ENCODE measurements around the gene PPP1R13B.

Gene PPP1R13B

DNA sequence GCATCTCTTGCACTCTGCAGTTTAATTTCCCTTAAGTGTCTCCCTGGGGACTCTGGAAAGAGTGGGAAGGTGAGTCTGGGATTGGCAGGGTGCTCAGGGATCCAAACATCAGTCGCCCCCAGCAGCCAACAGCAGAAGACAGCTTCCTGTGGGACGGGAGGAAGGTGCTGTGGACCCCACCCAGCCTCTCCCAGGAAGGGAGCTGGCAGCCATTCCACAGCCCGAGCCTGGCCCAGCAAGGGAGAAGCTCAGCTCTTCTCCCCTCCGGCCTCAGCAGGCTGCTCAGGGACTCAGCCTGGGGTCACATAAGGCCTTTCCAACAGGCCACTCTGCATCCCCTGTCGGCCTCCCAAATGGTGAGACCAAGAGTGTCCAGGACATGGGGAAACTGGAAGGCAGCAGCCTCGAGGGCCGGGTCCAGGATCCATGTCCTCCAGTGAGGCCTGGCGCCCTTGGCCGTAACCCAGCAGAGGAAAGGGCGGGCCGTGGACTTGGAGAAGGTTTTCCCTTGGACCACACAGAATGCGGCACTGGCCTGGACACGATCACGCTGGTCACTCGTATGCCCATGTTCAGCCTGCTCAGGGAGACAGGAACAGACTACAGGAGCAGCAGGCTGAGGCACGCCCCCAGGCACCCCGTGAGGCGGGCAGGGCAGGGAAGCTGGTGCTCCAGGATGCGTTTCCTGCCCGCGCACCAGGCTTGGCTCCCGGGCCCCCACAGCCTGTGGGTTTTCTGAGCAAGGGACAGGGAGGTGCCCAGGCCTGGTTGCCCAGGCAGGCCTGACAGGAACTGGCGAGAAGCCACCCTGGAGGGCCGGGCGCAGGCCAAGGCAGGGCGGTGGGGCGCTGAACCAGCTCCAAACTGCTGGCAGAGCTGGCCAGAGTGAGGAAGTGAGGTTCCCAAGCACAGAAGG is 135.6 kb downstream of the PPP1R13B start:
- DNase-seq = no peak
- in situ Hi-C loops (cut with HindIII; ENCODE audit: low pct_ligation_motif_present, low pct_unique_long_range_greater_than_20kb, low sequenced_read_pairs) = no loop called here

- in situ Hi-C loops (cut with HindIII; ENCODE audit: low pct_ligation_motif_present, low pct_unique_long_range_greater_than_20kb, low sequenced_read_pairs) = no loop called here
These were observed 136.5 kb downstream of the PPP1R13B start for GRCh38 chr14:103710771-103711377.

DNA sequence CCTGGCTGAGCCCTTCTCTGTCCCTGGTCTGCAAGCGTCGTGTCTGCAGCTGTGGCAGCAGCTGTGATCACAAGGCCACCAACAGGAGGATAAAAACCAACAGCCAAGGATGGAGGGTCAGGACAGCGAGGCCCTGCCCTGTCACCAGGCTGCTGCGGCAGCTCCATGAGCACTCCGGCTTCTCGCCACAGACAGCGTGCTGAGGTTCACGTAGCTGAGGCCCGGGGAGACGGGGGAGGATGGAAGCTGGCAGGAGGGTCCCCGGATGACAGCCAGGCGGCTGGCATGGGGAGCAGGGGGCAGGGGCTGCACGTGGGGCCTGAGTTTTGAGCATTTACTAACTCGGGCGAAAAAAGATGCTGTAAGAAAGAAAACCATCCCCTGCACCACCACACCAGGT is 137.6 kb downstream of the PPP1R13B start:
- in situ Hi-C loops (cut with HindIII; ENCODE audit: low pct_ligation_motif_present, low pct_unique_long_range_greater_than_20kb, low sequenced_read_pairs) = no loop called here
- DNase-seq = no peak

More at GRCh38 chr14:103710771-103711377, 136.5 kb downstream of the PPP1R13B start:
- no peak for DNase-seq

GRCh38 chr14:103708750-103709187 is 138.6 kb downstream of the PPP1R13B start:
- in situ Hi-C loops (cut with HindIII; ENCODE audit: low pct_ligation_motif_present, low pct_unique_long_range_greater_than_20kb, low sequenced_read_pairs) = no loop called here
- no peak for DNase-seq

DNA sequence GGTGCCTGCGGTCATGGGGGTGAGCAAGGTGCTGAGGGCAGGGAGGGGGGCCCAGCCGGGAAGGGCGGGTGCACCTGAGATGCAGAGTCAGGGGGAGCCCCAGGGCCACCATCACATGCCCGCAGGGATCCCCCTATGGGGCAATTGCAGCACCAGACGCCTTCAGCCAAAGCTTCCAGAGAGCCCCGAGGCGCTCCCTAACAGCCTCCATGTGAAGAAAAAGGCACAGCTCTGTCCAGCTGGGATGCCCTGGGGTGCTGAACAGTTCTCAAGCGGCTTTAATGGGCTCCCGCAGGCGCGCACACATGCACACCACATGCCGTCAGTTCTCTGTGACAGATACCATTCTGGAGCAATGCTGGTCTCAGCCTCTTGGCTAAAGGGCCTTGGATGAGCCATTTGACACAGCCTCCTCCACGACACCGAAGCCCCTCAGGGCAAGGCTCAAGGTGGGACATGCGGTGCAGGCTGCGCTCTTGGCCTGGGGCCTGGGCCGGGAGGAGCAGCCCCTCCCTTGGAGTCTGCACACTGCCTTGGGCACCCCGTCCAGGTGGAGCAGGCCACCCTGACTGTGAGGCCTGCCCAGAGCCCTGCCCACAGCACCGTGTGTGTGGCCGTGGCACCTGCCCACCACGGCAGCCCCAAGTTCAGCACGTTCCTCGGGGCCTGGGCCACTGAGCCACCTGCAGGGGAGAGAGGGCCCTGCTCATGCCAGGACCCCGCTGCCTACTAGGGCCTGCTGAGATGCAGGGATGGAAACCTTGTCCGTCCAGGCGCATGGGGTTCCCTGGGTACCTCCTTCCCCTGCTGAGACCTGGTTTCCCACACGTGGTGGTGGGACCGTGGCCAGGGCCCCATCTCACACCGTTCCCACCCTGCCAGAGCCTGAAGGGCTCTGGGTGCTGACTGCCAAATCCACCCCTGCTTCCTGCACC is 139.8 kb downstream of the PPP1R13B start:
- DNase-seq = no peak
- in situ Hi-C loops (cut with HindIII; ENCODE audit: low pct_ligation_motif_present, low pct_unique_long_range_greater_than_20kb, low sequenced_read_pairs) = no loop called here

- no peak for DNase-seq
- in situ Hi-C loops (cut with HindIII; ENCODE audit: low pct_ligation_motif_present, low pct_unique_long_range_greater_than_20kb, low sequenced_read_pairs) = no loop called here
These were observed 140.6 kb downstream of the PPP1R13B start for GRCh38 chr14:103706551-103707328.

- in situ Hi-C loops (cut with HindIII; ENCODE audit: low pct_ligation_motif_present, low pct_unique_long_range_greater_than_20kb, low sequenced_read_pairs) = no loop called here
- no peak for DNase-seq
These were observed 141.7 kb downstream of the PPP1R13B start for GRCh38 chr14:103705504-103706284.

DNA sequence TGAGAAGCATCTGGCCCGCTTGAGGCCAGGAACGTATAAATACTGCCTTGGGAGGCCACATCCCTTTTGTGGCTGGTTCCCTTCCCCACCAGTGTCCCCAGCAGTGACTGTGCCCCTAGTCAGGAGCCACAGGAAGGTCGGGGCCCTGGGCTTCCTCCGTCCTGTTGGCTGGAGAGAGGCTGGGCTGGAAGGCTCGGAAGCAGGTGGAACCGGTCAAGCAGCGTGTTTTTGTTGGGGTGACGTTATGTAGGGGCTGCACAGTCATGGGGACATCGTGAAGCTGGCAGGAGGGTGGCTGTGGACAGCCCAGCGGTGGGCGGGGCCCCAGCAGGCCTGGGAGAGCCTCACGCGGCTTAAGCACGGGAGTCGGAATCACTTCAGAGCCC is 142.3 kb downstream of the PPP1R13B start:
- DNase-seq = no peak
- in situ Hi-C loops (cut with HindIII; ENCODE audit: low pct_ligation_motif_present, low pct_unique_long_range_greater_than_20kb, low sequenced_read_pairs) = no loop called here

GRCh38 chr14:103704708-103705107 is 142.7 kb downstream of the PPP1R13B start:
- in situ Hi-C loops (cut with HindIII; ENCODE audit: low pct_ligation_motif_present, low pct_unique_long_range_greater_than_20kb, low sequenced_read_pairs) = no loop called here
- DNase-seq = no peak

DNA sequence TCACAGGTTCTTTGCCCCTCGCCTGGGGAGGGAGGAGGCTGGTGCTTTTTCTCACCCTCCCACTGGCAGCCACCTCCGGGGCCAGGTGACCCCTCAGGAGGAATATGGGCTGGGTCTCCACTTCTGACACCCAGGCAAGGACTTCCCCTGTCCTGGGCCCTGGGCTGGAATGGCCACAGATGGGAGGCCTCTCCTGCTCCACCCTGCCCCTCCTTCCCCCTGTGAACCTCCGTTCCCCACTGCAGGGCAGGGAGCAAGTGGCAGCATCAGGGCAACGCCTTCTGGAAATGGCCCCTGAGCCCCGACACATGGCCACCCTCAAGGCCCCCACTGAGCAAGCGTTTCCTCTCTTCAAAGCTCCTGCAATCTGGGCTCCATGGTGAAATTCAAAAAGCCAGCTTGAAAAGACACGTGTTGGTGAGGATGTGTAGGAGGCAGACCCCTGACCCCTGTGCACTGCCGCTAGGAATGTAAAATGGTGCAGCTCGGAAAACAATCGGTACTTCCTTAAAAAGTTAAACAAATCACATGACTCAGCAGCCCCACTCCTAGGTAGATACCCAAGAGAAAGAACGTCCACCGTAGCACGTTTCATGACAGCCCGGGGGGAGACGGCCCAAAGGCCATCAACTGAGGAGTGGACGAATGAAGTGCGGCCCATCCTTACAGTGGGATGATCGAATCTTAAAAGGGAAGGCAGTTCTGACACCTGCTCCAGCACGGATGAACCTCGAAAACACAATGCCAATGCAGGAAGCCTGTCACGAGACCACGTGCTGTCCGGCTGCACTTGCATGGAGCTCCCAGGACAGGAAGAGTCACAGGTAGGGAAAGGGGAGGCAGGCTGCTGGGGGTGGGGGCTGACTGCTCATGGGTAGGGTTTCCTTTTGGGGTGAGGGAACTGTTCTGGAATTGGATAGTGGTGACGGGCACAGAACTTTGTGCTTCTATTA is 143.7 kb downstream of the PPP1R13B start:
- no peak for DNase-seq
- in situ Hi-C loops (cut with HindIII; ENCODE audit: low pct_ligation_motif_present, low pct_unique_long_range_greater_than_20kb, low sequenced_read_pairs) = no loop called here

- in situ Hi-C loops (cut with HindIII; ENCODE audit: low pct_ligation_motif_present, low pct_unique_long_range_greater_than_20kb, low sequenced_read_pairs) = no loop called here
- DNase-seq = no peak
These were observed 144.6 kb downstream of the PPP1R13B start for GRCh38 chr14:103702497-103703432.

GRCh38 chr14:103702095-103702494 is 145.3 kb downstream of the PPP1R13B start:
- in situ Hi-C loops (cut with HindIII; ENCODE audit: low pct_ligation_motif_present, low pct_unique_long_range_greater_than_20kb, low sequenced_read_pairs) = no loop called here
- no peak for DNase-seq

DNA sequence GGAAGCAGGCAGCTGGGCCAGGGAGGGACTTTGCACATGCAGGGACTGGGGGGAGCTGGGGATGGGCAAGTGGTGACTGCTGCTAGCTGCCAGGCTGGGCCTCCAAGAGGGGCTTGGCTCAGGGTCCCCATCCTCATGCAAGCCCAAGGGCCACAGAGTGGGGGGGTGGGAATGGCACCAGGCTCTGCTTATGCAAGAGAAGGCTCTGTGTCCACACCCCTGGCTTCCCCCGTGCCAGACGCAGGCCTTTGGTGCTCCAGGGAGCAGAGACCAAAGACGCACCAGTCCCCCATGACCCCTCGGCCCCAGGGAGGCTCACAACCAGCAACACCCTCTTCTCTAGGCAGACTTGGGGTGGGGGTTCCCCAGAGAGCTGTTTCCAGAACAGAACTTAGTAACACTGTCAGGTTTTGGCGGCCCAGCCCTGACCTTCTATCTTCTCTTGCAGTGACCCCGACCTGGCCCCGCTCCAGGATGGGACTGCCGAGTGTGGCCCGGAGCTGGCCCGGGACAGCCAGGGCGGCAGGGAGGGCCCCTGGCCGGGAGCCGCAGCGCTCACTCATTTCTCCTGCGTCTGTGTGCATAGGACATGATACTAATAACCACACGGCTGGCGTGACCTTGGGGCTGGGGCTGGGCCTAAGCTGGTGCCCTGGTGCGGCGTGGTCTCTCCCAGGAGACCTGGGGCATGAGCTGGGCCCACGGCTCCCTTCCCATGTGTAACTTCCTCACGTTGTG is 146.5 kb downstream of the PPP1R13B start:
- in situ Hi-C loops (cut with HindIII; ENCODE audit: low pct_ligation_motif_present, low pct_unique_long_range_greater_than_20kb, low sequenced_read_pairs) = no loop called here
- no peak for DNase-seq

DNA sequence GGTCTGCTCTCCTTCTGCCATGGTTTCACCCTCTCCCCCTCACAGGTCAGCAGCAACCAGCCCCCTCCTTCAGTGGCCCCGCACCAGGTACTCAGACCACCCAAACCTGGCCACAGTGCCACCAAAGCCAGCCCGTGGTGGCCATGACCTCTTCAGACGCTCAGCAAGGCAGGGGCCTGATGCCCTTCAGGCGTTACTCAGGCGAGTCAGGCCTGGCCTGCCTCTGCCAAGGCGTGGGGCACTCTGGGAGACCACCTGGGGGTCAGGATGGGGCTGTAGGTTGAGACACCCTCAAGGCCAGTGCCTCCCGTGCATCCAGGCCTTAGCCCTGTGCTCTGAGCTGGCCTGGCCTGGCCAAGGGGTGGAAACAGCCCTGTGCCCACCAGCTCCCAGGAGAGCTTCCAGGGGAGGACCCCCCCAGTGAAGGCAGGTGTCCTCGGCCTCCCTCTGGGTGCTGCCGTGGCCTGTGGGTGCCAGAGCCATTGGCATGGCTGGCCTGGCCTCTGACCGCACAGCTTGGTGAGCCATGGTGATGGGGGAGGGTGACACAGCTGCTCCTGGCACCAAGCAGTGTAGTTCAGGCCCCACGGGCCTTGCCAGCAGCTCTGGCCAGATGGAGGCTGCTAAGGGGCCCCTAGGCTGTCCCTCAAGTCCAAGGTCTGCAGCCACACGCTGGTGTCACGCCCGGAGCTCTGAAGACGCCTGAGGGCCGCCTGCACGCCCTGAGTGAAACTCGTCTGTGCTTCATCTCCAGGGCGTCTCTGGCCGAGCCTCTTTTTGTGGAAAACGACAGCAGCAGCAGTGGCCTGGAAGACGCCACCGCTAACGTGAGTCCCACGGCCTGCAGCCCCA is 147.2 kb downstream of the PPP1R13B start:
- in situ Hi-C loops (cut with HindIII; ENCODE audit: low pct_ligation_motif_present, low pct_unique_long_range_greater_than_20kb, low sequenced_read_pairs) = no loop called here
- DNase-seq = no peak
